Heart left ventricle (tissue), 16 donors: ENCODE measurements around the gene NKX2-1. TPM values are rescaled to one million over a fixed set of nuclear protein-coding genes. Genes with fewer than 3 reads are reported as not detected.
"Not testable (repeated sequence)": the region's sequence is repeated elsewhere in the genome, so short reads cannot be mapped to it uniquely, and the experiment has no call there.

Source experiments
- ATAC-seq, 4 donors: fragments of 200-7000 bp; cut with Tn5 transposase; one replicate each; pipeline ENCODE4 v1.9.1; 2020 to 2022; ENCODE audit warnings: moderate library complexity in 4 of 4, mild to moderate bottlenecking in 3 of 4, moderate number of reproducible peaks in 1 of 4
- DNase-seq, 5 donors: peaks; one replicate each; pipeline ENCODE4 v3.0.0-alpha.2; 2020
- H3K27ac ChIP-seq, 12 donors: fragments of 200-600 bp; sonication (generic) in 4 of 12; one replicate each; pipeline versions ENCODE4 v1.5.0 to v1.8.0; 2016 to 2022; ENCODE audit warnings: mild to moderate bottlenecking in 2 of 12
- H3K27me3 ChIP-seq, 9 donors: fragments of 200-600 bp; sonication (generic) in 2 of 9; one replicate each; pipeline versions ENCODE4 v1.5.1 to v1.8.0; 2016 to 2022; ENCODE audit warnings: mild to moderate bottlenecking in 3 of 9
- H3K36me3 ChIP-seq, 9 donors: fragments of 200-600 bp; sonication (generic) in 2 of 9; one replicate each; pipeline versions ENCODE4 v1.5.0 to v1.8.0; 2018 to 2022; ENCODE audit warnings: mild to moderate bottlenecking in 2 of 9
- H3K4me1 ChIP-seq, 12 donors: fragments of 200-600 bp; sonication (generic) in 4 of 12; one replicate each; pipeline versions ENCODE4 v1.5.0 to v1.8.0; 2016 to 2022; ENCODE audit warnings: mild to moderate bottlenecking in 3 of 12
- H3K4me3 ChIP-seq, 12 donors: fragments of 200-600 bp; sonication (generic) in 4 of 12; one replicate each; pipeline versions ENCODE4 v1.5.0 to v1.8.0; 2017 to 2022; ENCODE audit warnings: mild to moderate bottlenecking in 9 of 12, moderate library complexity in 4 of 12
- H3K9me3 ChIP-seq, 12 donors: fragments of 200-600 bp; sonication (generic) in 4 of 12; one replicate each; pipeline versions ENCODE4 v1.5.0 to v1.8.0; 2016 to 2022; ENCODE audit warnings: mild to moderate bottlenecking in 1 of 12
- CTCF ChIP-seq, 12 donors: fragments of 200-600 bp; sonication (generic) in 4 of 12; IDR thresholded peaks; one replicate each; pipeline versions ENCODE4 v1.5.0 to v1.8.0; 2018 to 2022; ENCODE audit warnings: antibody characterized with exemption in 12 of 12, mild to moderate bottlenecking in 5 of 12
- POLR2A ChIP-seq, 2 donors: fragments of 450-650 bp; IDR thresholded peaks; one replicate each; pipeline ENCODE4 v1.6.1; 2017; ENCODE audit warnings: antibody characterized with exemption in 2 of 2, mild to moderate bottlenecking in 2 of 2, moderate library complexity in 2 of 2
- WGBS, 4 donors: extraction: QIAGEN DNeasy Blood & Tissue Kit in 2 of 4; methylation state at CpG; one replicate each; pipeline versions ENCODE4 v1.1.5 to v1.1.7; 2013 to 2018; 5-methylcytosine and 5-hydroxymethylcytosine counted together
- intact Hi-C, 10 donors: fragments of 100-400 bp; cut with DNase I; formaldehyde crosslinking; loops; one replicate each; pipeline versions ENCODE4 v1.11.1 to v1.14.2; 2022
- polyA plus RNA-seq, 2 donors: library from polyadenylated mRNA; stranded (reverse); fragments of 200-250 nt; gene quantifications; one replicate each; pipeline ENCODE4 v1.2.3, GENCODE V29; 2013
- total RNA-seq, 9 donors: library from RNA; depleted of rRNA in 2 of 9; stranded (reverse); fragments of >200 nt in 2 of 9; fragmentation: NEBNext Ultra II Directional in 3 of 9; extraction: Animal tissue kit (Norgen Biotek cat#: 25700) in 3 of 9; gene quantifications; one replicate each; pipeline versions ENCODE4 v1.1.0 to v1.2.4, GENCODE V29; 2016 to 2023
- donor health status: ischemic (EF 13 %, LVEDD 7.1; RV severe dilation, severe dysfunction).
- donor health status: healthy with polysubstance abuse.
- donor health status: DM: no; HTN: yes; CAD: no.
- donor health status: DM: no; HTN: no; CAD: no.
- donor health status: ischemic (EF 25% LVEDD 6.9; RV normal size, moderate dysfunction).
- donor health status: ischemic (EF 25% LVEDD 5.7; RV mildly dilated, moderate dysfunction).
- donor health status: healthy.
- donor health status: DM: yes; HTN: yes; CAD: no.
- donor health status: ischemic (EF 35%, LVEDD 5.7; RV mildly dilated, moderate dysfunction).
- donor health status: nonischemic (EF 11% LVEDD 7.7; RV severe dilation, severe dysfunction).
- donor health status: DM: yes; HTN: yes; CAD: no.
- donor health status: PGD.
- donor health status: ischemic (EF 29% LVEDD 5.4; RV normal size, mild dysfunction).
- donor health status: nonischemic (EF 23%, LVEDD 6.1; RV moderate dilation, normal function).

Gene NKX2-1
- total and polyA plus RNA-seq, 11 donors, result not detected

- Histone ChIP-seq H3K27ac (no peak overlapping the region), H3K4me3 (no peak overlapping the region), H3K27me3 (peaks cover 0 to 34% (median 0%) of the 10 kb centered on the region in 9 donors), H3K36me3 (no peaks in the 10 kb centered on the region), H3K4me1 (no peaks in the 10 kb centered on the region), H3K9me3 (no peaks in the 10 kb centered on the region)
- 70 to 81% (median 73%) methylated on average over 4 of the region's 4 CpGs for WGBS, 4 donors
- DNase-seq (no peak), ATAC-seq (no peak)
- TF ChIP-seq POLR2A (IDR thresholded peaks at IDR 0.05), result no peak
- TF ChIP-seq CTCF (IDR thresholded peaks at IDR 0.05), result no peak
- intact Hi-C loops, result no loop called here
Observed at GRCh38 chr14:36479344-36479743, 40.7 kb downstream of the NKX2-1 start.

GRCh38 chr14:36478782-36479181, 41.2 kb downstream of the NKX2-1 start:
- no peak overlapping the region for H3K27ac ChIP-seq
- WGBS, 4 donors, result 0 to 45% (median 0%) methylated on average over 1 of the region's 1 CpG
- no peak for ATAC-seq
- H3K4me3 ChIP-seq, result no peak overlapping the region
- H3K4me1 ChIP-seq, result no peaks in the 10 kb centered on the region
- no peaks in the 10 kb centered on the region for H3K9me3 ChIP-seq
- no peak for TF ChIP-seq CTCF (IDR thresholded peaks at IDR 0.05)
- no peak for TF ChIP-seq POLR2A (IDR thresholded peaks at IDR 0.05)
- DNase-seq, result no peak
- no peaks in the 10 kb centered on the region for H3K36me3 ChIP-seq
- H3K27me3 ChIP-seq, result peaks cover 0 to 31% (median 0%) of the 10 kb centered on the region in 9 donors
- intact Hi-C loops, result no loop called here

- H3K36me3 ChIP-seq, result no peaks in the 10 kb centered on the region
- 43 to 59% (median 53%) methylated on average over 6 of the region's 6 CpGs for WGBS, 4 donors
- TF ChIP-seq POLR2A (IDR thresholded peaks at IDR 0.05), result no peak
- no peak for TF ChIP-seq CTCF (IDR thresholded peaks at IDR 0.05)
Observed at GRCh38 chr14:36477266-36477665, 42.8 kb downstream of the NKX2-1 start.

GRCh38 chr14:36476061-36476460, 44.0 kb downstream of the NKX2-1 start:
- 86 to 92% (median 90%) methylated on average over 7 of the region's 7 CpGs for WGBS, 4 donors
- H3K9me3 ChIP-seq, intact Hi-C loops, H3K36me3 ChIP-seq, DNase-seq, H3K4me3 ChIP-seq, H3K4me1 ChIP-seq, ATAC-seq, H3K27ac ChIP-seq: not testable (repeated sequence)
- peaks cover 0 to 14% (median 0%) of the 10 kb centered on the region in 9 donors for H3K27me3 ChIP-seq

More at GRCh38 chr14:36477266-36477665, 42.8 kb downstream of the NKX2-1 start:
- DNase-seq (no peak), ATAC-seq (no peak)
- Histone ChIP-seq H3K9me3 (no peaks in the 10 kb centered on the region), H3K27ac (no peak overlapping the region), H3K27me3 (peaks cover 0 to 21% (median 0%) of the 10 kb centered on the region in 9 donors), H3K4me1 (no peaks in the 10 kb centered on the region), H3K4me3 (no peak overlapping the region)
- intact Hi-C loops, result no loop called here

GRCh38 chr14:36474593-36474992, 45.4 kb downstream of the NKX2-1 start:
- TF ChIP-seq CTCF (IDR thresholded peaks at IDR 0.05), result no peak
- no peak for TF ChIP-seq POLR2A (IDR thresholded peaks at IDR 0.05)
- Histone ChIP-seq H3K4me3 (no peak overlapping the region), H3K4me1 (no peaks in the 10 kb centered on the region), H3K27ac (no peak overlapping the region), H3K27me3 (peaks cover 0 to 8% (median 0%) of the 10 kb centered on the region in 9 donors), H3K9me3 (no peaks in the 10 kb centered on the region), H3K36me3 (no peaks in the 10 kb centered on the region)
- no peak for DNase-seq
- WGBS, 4 donors, result 66 to 77% (median 69%) methylated on average over 4 of the region's 4 CpGs
- ATAC-seq, result no peak
- intact Hi-C loops, result no loop called here
